Left renal cortex interstitium (tissue), 4 donors: Measurements from ENCODE around the gene NDC80. TPM values are rescaled to one million over a fixed set of nuclear protein-coding genes. Genes with fewer than 3 reads are reported as not detected.
"Not testable (repeated sequence)": the region's sequence is repeated elsewhere in the genome, so short reads cannot be mapped to it uniquely, and the experiment has no call there.

Experiments
- DNase-seq, 4 donors: peaks; one replicate each; pipeline ENCODE4 v3.0.0-alpha.2; 2013; ENCODE audit warnings: low read depth in 4 of 4, low spot score in 2 of 4, missing footprints in 1 of 4
- polyA plus RNA-seq, 4 donors: library from polyadenylated mRNA; unstranded; fragments of 120-200 nt; gene quantifications; one replicate each; pipeline ENCODE4 v1.2.1, GENCODE V29; 2013; ENCODE audit not compliant: insufficient read length in 4 of 4

Gene NDC80
- polyA plus RNA-seq, 4 donors = 21.0 to 28.1 (median 25.7) TPM

GRCh38 chr18:2662288-2662687 is 90.9 kb downstream of the NDC80 start:
- not testable (repeated sequence) for DNase-seq

GRCh38 chr18:2662990-2663389 is 91.6 kb downstream of the NDC80 start:
- no peak for DNase-seq

Other genes with a start within 250 kb of the NDC80 start
- 10 to 100 TPM; 14.5 to 23.7 (median 19.5) TPM for gene METTL4, start 52 bp upstream of the NDC80 start, polyA plus RNA-seq
- 10 to 100 TPM; 53.5 to 77.0 (median 64.3) TPM for gene SMCHD1, start 84.2 kb downstream of the NDC80 start, polyA plus RNA-seq